GM23248 (cell line): ENCODE measurements around the gene TMEM178B.

Source experiments
- EZH2 ChIP-seq: fragments of 200-600 bp; sonication (generic); IDR thresholded peaks from 2 replicates; pipeline ENCODE4 v1.6.1; 2018; ENCODE audit warnings: antibody characterized with exemption, mild to moderate bottlenecking; ENCODE audit not compliant: insufficient read depth, poor library complexity, severe bottlenecking
- EZH2phosphoT487 ChIP-seq: fragments of 200-600 bp; sonication (generic); IDR thresholded peaks from 2 replicates; pipeline ENCODE4 v1.6.1; 2018; ENCODE audit warnings: antibody characterized with exemption, moderate library complexity, mild to moderate bottlenecking, low read depth; ENCODE audit not compliant: insufficient read depth

DNA sequence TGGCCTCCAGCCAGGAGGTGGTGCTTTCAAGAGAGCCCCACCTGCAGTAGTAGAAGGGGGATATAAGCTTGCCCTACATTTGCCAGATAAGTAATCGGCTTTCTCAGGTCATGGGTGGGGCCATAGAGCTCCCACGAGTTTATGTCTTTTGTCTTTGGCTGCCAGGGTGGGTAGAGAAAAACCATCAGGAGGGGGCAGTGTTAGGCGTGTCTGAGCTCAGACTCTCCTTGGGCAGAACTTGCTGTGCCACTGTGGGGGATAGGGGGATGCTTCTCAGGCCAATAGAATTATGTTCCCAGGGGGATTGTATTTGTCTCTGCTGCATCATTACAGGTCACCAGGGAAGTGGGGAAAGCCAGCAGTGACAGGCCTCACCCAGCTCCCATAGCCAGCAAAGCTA is 46.8 kb upstream of the TMEM178B start:
- TF ChIP-seq EZH2 (no peak), EZH2phosphoT487 (no peak)
